IPS-NIHi7 (cell line): Measurements from ENCODE around the gene CTBP2.
"Not testable (repeated sequence)": the region's sequence is repeated elsewhere in the genome, so short reads cannot be mapped to it uniquely, and the experiment has no call there.

Experiments
- DNase-seq: peaks from one replicate; pipeline ENCODE4 v3.0.0; 2012; ENCODE audit warnings: mixed read lengths; ENCODE audit errors: extremely low spot score

The CTBP2 gene

GRCh38 chr10:124997771-124998623 lies 162.4 kb downstream of the CTBP2 start:
- no peak for DNase-seq

- no peak for DNase-seq
Observed at GRCh38 chr10:124997306-124997705, 163.1 kb downstream of the CTBP2 start.

- DNase-seq = no peak
Observed at GRCh38 chr10:124996854-124997215, 163.5 kb downstream of the CTBP2 start.

GRCh38 chr10:124996127-124996853 lies 164.1 kb downstream of the CTBP2 start:
- DNase-seq = peak; percentile 9

DNA sequence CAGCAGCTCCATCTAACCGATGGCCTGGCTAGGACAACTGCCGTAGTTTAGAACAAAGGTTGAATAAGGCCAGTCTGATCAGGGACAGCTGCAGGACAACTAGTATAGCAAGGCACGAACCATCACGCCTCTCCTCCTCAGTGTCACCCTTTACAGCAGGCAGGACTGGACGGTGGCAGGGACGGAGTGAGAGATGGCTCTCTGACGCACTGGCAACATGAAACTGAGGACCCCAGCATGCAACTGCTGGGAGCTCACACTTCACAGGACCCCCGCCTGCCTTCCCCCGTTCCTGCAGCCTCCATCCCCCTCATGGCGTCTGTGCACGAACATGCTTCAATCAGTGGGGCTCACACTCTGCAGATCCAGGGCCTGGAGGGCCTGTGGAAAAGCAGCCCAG lies 164.8 kb downstream of the CTBP2 start:
- peak; percentile 5 for DNase-seq

DNA sequence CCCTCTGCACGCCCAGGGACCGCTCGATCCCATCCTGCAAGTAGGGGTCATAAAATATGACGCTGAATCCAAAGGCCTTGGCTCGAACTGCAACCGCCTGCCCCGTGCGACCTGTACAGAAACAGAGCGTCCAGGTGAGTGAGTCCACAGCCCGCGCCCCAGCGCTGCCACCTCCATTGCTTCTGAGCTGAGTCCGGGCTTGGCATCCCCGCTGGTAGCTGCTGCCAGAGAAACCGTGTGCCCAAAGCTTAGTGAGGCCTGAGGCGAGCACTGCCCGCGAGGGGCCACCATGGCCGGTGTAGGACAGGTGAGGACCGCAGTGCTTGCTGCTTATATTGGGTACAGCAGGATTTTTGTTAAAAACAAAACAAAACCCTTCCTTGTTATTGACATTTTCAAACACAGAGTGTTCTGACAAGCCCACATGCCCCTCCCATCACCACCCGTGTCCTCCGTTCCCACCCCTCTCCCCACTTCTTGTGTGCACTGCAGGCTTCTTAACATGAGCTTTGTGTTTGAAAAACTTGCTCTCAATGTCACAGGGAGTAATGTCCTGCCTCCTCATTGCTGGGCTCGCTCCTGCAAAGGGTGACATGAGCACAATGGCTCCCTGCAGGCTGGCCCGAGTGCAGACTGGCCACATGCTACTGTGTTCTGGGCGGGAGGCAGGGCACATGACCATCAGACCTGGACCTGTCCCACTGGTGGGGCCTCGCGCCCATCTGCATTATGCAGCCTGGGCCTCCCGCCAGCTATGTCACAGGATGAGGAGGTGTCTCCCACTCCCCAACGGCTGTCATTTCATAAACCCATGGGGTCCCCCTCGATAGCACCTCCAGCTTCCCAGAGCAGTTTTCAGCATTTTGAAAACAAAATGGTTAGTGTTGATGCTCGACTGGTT lies 165.5 kb downstream of the CTBP2 start:
- no peak for DNase-seq

- peak; percentile 4 for DNase-seq
Observed at GRCh38 chr10:124993736-124994451, 166.5 kb downstream of the CTBP2 start.

DNA sequence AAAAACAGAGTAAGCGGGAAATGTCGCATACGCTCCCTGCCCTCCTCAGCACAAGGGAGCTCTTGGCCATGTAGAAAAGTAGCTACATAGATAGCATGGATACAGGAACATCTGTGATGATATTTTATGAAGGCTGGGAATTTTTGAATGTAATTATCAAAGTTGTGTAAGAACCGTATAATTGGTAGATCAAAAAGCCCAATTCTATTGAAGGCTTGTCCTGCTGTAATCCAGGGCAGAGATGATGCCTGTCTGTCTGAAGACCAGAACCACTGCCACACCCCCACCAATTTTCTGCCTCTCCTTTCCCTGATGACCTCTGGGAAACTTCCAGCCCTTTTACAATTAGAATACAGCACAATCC lies 167.0 kb downstream of the CTBP2 start:
- DNase-seq = no peak

- peak; percentile 48 for DNase-seq
Observed at GRCh38 chr10:124992462-124993344, 167.7 kb downstream of the CTBP2 start.

GRCh38 chr10:124991835-124992234 lies 168.5 kb downstream of the CTBP2 start:
- DNase-seq = no peak

- no peak for DNase-seq
Observed at GRCh38 chr10:124990671-124991625, 169.4 kb downstream of the CTBP2 start.

DNA sequence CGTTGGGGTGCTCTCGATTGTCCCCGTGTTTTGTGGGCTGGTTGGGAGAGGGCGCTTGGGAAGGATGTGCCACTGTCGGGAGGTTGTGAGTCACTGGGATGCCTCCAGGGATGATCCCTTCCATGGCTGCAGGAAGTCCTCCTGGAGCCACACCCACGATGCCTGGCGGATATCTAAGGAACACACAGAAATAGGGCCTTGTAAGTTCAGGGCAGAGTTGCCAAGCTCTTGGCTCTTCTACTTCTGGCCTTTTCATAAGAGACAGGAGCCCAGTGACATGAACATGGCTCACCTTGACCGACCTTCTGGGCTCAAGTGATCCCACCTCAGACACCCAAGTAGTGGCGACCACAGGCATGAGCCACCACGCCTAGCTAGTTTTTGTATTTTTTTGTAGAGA lies 170.8 kb downstream of the CTBP2 start:
- DNase-seq = no peak

DNA sequence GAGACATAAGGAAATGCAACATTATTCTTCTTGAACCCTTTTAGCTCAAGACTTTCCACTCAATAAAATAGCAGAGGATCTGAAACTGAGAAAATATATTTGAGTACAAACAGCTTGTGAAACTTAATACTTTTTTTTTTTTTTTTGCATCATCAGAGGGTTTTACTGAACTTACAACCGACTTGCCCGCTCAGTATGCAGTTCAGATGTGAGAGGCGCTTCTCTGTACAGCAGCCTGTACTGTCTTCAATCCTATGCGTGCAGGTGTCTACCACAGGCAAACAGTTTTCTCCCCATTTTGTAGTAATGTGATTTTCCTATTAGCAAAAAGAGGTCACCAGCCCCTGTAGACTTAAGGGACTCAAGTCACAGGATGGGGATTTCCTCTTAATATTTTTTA lies 171.6 kb downstream of the CTBP2 start:
- DNase-seq = not testable (repeated sequence)

- DNase-seq = no peak
Observed at GRCh38 chr10:124987788-124988187, 172.6 kb downstream of the CTBP2 start.

- no peak for DNase-seq
Observed at GRCh38 chr10:124985162-124985561, 175.2 kb downstream of the CTBP2 start.

DNA sequence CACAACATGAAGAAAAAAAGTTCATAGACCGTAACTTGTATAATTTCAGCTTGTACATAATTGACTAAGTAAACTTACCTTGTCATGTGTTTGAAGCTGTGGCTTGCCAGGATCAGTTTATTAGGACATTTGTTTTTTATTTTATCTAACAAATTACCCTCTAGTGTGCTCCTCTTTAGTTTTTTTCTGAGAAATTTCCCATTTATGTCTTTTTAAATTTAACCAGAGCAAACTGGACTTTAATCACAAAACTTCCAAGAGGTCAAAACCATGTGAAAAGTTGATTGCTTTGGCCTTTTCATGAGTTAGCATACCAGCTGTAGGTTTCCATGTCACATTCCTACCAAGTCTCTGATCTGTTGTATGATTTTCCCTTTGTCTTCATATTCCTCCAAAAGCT lies 176.0 kb downstream of the CTBP2 start:
- no peak for DNase-seq

DNA sequence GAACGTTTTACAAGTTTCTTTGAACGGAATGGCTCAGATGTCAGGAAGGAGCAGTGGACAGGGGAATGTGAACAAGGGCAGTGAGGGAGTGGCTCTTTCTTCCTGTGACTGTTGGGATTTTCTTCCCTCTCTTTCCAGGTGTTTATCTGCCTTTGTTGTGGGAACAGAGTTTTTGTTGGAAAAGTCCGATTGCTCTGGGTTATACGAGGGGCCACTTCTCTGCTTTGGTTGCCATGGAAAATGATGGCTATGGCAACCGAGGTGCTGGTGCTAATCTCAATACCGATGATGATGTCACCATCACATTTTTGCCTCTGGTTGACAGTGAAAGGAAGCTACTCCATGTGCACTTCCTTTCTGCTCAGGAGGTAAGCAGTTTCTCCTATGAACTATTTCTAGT lies 177.0 kb downstream of the CTBP2 start:
- no peak for DNase-seq

GRCh38 chr10:124978376-124978725 lies 182.0 kb downstream of the CTBP2 start:
- no peak for DNase-seq

- DNase-seq = no peak
Observed at GRCh38 chr10:124977648-124978375, 182.6 kb downstream of the CTBP2 start.
